Amniotic stem cell (primary cell): ENCODE measurements around the gene CTSW.
"Not testable (repeated sequence)": the region's sequence is repeated elsewhere in the genome, so short reads cannot be mapped to it uniquely, and the experiment has no call there.

Experiments used
- DNase-seq: peaks from one replicate; lab custom pipeline; 2025; lab: John Stamatoyannopoulos, UW

The CTSW gene

DNA sequence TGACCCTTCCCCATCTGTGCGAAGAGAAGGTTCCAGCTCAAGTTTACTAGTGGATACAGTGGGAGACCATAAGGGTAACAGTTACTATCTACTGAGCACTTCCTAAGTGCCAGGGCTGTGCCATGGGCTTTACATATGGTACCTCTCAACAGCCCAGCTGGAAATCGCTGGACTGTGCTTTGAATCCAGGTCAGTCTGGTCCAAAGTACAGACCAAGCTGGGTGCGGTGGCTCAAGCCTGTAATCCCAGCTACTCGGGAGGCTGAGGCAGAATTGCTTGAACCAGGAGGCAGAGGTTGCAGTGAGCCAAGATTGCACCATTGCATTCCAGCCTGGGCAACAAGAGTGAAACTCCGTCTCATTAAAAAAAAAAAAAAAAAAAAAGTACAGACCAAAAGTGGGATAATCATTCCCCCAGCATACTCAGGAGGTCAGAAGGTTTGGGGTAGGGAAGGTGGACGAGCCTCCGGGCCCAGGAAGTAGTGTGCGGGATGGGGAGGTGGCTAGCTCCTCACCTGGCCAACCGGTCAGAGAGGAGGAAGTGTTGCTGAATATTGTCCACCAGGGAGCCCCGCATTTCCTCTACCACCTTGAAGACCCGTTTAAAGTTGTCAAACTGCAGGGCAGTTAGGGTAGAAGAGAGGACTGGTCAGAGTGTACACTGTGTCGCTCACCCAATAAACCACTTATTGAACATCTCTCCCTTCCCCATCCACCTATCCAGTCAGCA is 6.3 kb downstream of the CTSW start:
- DNase-seq: no peak

DNA sequence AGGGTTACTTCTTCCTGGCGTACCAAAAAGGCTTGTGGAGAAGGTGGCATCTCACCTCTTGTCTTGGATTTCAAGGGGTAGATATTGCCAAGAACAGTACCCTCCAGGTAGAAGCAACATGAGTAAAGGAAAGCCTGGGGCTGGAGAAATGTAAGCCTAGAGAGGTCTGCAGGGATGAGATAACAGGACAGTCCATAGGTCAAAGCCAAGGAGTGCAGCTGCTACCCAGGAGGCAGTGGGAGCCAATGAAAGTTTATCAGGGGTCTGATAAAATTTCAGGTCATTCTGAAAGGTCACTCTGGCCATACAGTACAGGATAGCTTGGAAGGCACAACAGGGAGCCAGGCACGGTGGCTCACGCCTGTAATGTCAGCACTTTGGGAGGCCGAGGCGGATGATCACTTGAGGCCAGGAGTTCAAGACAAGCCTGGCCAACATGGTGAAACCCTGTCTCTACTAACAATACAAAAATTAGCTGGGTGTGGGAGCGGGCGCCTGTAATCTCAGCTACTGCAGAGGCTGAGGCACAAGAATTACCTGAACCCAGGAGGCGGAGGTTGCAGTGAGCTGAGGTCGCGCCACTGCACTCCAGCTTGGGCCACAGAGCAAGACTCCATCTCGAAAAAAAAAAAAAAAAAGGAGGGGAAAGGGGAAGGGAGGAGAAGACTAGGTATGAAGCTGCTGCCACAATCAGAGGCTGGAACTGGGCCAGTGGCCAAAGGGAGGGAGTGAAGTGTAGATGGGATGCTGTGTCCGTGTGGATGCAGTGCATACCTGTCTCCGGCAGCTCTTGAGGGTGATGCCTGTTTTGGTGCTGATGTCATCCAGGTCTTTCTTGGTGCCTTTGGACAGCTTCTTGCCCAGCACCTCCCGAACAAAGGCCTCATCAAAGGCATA is 7.4 kb downstream of the CTSW start:
- no peak for DNase-seq

DNA sequence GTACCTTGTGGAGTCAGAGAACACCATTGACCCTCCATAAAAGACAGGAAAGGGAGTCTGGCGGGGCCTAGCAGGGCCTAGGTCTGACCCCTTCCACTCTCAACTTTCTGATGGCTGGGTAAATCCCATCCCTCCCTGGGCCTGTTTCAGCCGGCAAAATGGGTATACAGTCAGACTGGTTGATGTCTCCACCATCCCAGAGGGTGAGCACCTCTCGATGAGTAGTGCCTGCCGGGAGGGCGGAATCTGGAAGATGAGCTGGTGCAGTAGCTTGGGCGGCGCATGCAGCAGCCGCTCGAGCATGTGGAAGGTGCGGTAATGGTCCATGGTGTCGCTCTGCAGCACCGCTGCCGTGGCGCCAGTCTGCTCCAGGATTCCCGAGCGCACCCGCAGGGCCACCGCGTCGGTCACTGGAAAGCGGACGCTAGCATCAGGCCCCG is 8.1 kb downstream of the CTSW start:
- DNase-seq: no peak

DNA sequence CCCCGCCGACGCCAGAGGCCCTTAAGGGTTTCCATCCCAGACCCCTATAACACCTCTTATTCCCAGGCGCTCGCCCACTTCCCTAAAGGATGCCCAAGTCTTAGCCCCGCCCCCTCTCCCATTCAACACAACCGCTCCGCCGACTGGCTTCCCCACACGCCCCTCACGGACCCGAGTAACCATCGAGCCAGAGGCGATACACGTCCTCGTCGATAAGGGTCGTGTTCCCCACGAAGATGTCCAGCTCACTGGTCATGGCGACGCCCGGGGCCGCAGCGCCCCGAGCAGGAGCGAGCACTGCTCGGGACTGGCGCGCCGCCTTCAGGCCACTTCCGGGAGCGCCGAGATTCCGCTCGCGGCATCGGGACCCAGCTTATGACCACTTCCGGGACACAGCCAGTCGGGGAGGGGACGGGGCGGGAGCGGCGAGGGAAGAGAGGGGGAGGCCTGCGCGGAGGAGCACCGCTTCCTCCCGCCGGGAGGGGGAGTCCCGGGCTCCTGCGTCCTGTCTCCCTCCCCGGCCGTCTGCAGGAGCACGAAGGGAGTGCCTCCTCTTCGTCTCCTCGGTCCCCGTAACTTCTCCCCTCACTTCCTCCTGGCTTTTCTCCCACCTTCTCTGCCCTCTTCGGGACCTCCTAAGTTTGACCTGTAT is 8.7 kb downstream of the CTSW start, which contains the start of gene FIBP:
Gene FIBP, minus strand, starts transcription at position 309 of the 652 bp plus-strand sequence. Its CDS starts 53 bp downstream, at position 256.
- peak; percentile 93 for DNase-seq

DNA sequence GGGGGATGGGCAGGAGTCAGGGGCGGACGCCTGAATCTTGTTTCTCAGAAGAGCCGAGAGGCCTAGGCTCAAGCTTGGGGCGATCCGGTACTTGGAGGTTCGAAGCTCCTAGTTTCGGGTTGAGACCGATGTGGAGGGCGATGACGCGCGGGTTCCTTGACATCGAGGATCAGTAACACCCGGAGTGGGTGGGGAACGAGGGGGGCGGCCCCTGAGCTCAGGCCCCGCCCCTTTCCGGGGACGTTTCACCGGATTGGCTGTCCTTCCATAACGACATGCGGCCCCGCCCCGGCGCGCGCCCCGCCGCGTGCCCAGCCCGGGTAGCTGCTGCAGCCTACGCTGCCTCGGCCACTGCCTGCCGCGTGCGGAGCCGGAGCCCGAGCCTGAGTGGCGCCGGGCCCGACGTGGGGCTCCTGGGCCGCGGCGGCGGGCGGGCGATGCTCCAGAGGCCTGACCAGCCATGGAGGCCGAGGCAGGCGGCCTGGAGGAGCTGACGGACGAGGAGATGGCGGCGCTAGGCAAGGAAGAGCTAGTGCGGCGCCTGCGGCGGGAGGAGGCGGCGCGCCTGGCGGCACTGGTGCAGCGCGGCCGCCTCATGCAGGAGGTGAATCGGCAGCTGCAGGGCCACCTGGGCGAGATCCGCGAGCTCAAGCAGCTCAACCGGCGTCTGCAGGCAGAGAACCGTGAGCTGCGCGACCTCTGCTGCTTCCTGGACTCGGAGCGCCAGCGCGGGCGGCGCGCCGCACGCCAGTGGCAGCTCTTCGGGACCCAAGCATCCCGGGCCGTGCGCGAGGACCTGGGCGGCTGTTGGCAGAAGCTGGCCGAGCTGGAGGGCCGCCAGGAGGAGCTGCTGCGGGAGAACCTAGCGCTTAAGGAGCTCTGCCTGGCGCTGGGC is 10.9 kb downstream of the CTSW start, which contains the start of gene CCDC85B:
Gene CCDC85B, plus strand, starts transcription at position 350 of the 895 bp plus-strand sequence. Its CDS starts 111 bp downstream, at position 461.
- peak; percentile 96 for DNase-seq

DNA sequence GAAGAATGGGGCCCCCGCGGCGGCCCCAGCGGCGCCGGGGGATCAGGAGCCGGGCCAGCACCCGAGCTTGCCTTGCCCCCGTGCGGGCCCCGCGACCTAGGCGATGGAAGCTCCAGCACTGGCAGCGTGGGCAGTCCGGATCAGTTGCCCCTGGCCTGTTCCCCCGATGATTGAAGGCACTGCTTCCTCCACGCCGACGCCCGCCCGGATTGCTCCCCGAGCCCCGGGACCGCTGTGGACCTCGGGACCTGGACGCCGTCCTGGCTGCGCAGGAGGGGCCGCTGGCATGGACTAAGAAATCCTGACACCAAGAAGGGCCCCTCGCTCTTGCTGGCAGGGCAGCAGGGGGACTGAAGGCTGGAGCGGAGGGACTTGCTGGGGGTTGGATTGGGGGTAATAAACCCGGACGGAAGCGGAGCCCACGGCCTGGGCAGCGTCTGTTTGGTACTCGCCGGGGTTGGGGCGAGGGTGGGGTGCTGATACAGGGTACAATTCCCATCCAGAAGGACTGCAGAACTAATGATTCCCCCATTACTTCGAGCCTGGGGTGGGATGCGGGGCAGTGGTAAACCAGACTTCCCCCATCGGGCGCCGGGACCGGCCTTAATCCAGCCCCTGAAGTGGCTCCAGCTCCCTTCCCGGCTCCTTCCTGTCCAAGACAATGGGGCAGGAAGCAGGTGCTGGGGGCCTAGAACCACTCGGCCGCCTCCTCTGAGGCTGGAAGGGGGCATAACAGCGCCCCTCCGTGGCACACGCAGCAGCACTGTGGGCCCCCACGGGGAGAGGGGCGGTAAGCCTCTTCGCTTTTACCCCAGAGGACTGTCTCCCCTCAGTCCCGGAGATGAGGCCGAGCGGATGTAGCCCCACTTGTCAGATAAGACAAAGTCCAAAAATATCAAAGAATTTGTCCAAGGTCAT is 11.8 kb downstream of the CTSW start:
- DNase-seq: no peak

DNA sequence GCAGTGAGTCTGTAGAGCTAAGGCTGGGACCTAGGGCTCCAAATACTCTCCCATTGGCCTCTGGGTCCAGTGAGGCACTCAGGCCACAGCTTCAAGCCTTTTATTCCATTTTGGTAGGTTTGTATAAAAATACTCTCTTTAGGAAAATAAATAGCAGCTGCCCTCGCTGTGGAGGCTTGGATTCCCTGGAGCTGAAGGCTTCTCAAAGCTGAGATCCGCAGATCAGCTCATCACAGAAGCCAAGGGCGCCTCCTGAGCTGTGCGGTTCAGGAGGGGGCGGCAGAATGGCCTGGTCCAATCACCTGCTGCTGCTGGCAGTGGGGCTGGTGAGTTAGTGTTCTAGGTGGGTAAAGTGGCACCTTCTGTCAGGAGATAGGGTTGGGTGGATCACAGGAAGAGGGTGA is 12.5 kb downstream of the CTSW start:
- DNase-seq: not testable (repeated sequence)

DNA sequence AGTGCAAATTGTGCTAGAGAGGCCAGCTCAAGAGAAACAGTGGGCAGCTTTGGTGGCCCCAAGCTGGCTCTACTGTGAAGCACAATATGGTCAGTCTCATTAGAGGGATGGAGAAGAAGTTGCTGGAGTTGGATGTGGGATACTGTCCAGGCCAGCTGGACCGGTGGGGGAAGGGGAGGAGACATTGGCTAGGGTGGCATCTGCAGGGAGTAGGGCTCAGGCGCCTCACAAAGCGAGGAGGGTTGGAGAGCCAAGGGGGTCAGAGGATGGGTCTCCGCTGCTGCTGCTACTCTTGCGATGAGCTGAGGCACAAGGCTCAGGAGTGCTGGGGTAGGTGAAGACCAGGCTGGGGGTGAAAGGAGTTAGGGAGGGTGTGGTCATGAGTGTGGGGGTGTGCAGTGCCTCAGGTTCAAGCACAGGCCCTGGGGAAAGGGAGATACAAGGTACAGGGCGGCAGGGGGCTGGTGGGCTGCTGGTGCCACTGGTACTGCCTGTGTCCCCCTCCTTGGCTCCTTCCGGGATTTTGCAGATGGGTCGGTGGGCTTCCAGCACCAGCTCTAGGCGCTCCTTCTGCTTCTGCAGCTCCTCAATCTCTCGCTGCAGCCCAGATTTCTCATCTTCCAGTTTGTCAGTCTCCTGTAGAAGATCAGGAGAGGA is 13.2 kb downstream of the CTSW start:
- no peak for DNase-seq

DNA sequence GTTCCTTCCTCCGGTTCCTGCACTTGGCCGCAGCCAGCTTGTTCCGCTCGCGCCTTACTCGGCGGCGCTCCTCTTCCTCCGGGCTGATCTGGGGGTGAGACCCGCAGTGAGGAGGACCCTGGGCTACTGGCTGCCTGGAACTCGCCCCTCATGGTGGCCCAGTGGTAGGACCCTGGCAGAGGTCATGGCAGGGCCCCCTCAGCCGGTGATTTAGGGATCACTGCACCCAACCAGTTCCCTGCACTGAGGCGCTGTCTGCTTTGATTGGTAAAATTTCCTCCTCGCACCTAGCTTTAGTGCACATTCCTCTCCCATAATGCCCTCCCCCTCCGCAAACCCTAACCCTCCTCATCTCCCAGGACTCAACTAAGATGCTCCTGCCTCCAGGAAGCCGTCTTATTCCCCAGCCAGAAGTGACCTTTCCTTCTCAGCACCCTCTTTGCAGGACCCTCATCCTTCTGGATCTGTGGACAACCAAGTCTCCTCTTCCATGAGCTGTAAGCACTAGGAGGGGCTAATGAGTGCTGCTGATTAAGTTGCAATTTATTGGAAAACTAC is 14.5 kb downstream of the CTSW start:
- no peak for DNase-seq

DNA sequence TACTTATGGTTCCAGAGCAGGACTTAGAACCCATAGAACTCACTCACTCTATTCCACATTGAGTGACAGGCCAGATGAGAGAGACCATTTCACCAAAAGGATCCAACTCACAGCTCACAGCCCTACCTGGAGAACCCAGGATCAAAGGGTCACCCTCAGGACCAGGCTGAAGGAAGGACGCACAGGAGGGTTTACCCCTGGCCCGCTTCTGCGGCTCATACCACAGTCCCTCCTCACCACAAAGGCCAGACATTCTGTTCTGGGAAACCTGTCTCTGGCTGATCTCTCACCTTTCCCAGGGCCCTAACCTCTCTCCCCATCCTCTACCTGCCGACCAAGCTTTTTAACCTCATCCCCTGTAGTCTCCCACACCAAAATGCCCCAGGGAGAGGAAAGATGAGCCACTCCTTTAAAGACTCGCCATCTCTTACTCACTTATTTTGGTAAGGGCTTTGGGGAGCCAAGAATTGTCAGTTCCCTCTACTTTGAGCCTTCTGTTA is 15.9 kb downstream of the CTSW start:
- DNase-seq: no peak

DNA sequence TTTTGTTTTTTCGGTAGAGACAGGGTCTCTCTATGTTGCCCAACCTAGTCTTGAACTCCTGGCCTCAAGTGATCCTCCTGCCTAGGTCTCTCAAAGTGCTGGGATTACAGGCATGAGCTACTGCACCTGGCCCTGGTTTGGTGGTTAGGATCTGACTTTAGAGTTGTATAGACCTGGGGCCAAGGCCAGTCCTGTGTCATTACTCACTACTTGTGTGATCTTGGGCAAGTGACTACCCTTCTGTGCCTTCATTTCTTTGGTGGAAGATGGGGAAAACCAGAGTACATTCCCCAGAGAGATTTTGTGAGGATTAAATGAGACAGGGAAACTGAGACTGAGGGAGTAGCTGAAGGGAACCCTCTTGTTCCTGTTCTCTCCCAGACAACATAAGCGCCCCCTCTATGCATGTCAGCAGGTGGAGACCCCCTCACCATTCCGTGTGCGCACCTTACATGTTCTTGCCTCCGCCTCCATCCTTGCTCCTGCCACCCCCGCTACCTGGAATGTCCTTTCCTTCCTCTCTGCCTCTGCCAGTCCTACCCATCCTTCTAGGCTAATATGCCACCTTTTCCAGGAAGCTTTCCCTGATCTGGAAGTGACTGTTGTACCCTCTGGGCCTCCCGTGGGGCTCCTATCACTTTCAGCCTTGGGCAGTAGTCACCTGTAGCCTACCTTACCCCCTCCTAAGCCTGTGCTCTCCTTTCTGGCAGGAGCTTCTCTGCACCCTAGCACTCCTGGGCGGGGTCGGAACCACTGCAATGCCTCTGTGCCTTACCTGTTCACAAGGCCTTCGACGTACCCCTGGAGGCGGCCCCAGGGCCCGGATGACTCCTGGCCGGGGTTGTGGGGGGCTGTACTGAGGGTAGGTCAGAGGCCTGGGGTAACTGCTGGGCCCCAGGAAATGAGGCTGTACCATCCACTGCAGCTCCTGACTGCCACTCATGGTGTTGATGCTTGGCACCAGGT is 16.7 kb downstream of the CTSW start:
- DNase-seq: no peak

DNA sequence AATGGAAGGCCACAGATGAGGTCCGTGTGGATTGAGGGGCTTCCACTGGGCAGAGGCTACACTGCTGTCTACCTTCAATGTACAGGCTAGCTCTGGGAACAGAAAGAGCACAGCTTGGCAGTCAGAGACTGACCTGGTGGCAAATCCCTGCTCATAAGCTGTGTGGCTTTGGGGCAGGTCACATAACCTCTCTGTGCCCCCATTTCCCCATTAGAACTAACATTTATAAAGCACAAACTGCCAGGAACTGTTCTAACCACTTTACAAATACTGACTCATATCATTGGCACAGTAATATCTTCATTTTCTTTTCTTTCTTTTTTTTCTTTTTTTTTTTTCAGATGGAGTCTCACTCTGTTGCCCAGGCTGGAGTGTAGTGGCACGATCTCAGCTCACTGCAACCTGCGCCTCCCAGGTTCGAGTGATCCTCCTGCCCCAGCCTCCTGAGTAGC is 17.4 kb downstream of the CTSW start:
- no peak for DNase-seq

DNA sequence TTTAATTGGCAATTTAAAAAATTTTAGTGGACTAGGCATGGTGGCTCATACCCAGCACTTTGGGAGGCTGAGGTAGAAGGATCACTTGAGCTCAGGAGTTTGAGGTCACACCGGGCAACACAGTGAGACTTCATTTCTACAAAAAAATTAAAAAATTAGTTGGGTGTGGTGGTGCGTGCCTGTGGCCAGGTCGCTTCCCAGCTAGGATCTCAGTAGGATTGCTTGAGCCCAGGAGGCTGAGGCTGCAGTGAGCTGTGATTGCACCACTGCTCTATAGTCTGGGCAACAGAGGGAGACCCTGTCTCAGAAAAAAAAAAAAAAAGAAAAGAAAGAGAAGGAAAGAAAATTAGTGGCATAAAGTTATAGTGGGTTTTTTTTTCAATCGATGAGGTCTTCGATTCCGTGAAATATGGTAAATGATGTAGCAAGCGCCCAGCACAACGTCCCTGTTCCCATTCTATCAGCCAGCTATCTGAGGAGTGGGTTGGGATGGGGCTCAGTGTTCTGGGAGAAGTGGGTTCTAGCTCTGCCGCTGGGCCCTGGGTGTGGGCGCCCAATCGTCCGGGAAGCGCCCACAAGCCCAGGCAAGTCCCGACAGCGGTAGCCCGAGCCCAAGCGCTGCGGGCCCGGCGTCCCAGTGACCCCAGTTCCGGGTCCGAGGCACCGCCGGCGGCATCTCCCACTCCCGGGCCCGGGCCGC is 19.2 kb downstream of the CTSW start:
- DNase-seq: no peak

DNA sequence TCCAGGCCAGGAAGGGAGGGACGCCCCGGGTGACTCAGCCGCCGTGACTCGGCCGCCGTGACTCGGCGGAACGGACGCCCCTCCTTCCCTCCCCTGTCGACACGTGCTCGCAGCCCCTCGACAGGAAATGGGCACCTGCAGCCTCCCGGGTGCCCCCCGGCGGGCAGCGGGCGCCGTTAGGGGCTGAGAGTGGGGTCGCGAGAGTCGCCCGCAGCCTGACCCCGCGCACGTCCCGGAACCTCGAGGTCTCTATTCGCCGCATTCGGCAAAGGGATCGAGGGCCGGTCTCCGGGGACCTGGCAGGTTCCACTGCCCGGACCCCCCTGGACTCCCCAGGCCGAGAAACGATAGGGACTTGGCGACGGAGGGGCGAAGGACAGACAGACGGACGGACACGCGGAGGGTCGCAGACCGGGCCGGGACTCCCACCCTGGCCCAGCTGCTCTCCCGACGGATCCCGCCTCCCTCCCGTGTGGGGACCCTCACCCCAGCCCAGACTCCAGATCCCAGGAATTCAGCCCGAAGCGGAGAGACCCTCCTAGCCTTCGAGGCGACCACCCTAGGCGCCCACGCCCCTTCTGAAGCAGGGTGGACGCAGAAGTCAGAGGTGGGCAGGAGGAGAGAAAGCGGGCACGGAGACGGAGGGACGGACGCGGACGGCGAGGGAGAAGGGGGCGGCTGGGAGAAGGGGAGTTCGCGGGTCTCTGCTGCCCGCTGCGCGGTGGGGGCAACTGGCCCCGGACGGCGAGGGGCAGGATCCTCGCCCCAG is 19.9 kb downstream of the CTSW start:
- peak; percentile 77 for DNase-seq

DNA sequence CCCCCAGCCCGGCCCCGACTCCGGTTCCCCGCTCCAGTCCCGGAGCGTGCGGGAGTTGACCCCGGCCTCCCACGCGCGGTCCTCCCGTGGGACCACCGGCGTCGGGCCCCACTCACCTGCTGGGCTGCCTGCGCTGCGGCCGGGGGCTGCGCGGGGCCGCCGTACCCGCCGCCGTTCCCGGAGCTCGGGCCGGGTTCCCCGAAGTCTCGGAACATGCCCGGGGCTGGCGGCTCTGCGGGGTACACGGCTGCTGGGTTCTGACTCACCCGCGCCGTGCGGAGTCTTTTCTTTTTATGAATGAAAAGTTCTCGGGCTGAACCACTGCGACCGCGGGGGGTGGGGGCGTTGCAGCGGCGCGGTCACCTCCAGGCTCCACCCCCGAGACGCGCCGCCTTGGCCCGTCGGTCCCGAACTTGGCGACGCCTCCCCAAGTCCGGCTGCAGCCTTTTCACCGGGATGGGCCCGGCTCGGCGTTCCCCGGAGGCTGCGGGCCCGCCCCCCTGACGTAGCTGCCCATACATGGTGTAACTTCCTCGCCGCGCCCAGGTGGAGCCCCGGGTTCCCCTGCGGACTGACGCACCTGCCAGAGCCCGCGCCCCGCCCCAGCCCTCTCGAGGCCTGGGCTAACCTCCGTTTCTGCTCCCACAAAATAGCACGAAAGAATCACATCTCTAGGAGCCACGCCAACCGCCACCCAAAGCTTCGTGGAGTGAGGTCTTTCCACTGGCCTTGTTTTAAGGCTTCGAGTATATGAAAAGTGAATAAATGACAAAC is 20.7 kb downstream of the CTSW start, which contains the start of gene FOSL1:
Gene FOSL1, minus strand, starts transcription at position 264 of the 774 bp plus-strand sequence. Its CDS starts 49 bp downstream, at position 215.
- peak; percentile 91 for DNase-seq

DNA sequence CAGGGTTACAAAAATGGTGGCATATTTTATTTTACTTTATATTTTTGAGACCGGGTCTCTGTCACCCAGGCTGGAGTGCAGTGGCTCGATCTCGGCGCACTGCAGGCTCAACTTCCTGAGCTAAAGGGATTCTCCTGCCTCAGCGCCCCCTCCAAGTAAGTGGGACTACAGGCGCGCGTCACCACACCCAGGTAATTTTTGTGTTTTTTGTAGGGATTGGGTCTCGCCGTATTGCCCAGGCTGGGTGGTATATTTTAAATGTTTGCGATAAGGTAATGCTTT is 21.2 kb downstream of the CTSW start:
- no peak for DNase-seq
